ENCODE measurements around the gene TBL3.

- peak; percentile 43; the same call in 1 of the 2 replicates for TF ChIP-seq WT1 (tag by site-specific recombination; IDR thresholded peaks at IDR 0.05)
- peak; percentile 77 for TF ChIP-seq KLF16 (tag by site-specific recombination; IDR thresholded peaks at IDR 0.05)
- TF ChIP-seq, protein P1, sequence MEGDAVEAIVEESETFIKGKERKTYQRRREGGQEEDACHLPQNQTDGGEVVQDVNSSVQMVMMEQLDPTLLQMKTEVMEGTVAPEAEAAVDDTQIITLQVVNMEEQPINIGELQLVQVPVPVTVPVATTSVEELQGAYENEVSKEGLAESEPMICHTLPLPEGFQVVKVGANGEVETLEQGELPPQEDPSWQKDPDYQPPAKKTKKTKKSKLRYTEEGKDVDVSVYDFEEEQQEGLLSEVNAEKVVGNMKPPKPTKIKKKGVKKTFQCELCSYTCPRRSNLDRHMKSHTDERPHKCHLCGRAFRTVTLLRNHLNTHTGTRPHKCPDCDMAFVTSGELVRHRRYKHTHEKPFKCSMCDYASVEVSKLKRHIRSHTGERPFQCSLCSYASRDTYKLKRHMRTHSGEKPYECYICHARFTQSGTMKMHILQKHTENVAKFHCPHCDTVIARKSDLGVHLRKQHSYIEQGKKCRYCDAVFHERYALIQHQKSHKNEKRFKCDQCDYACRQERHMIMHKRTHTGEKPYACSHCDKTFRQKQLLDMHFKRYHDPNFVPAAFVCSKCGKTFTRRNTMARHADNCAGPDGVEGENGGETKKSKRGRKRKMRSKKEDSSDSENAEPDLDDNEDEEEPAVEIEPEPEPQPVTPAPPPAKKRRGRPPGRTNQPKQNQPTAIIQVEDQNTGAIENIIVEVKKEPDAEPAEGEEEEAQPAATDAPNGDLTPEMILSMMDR (tag by site-specific recombination; IDR thresholded peaks at IDR 0.05) = peak; percentile 90
- peak; percentile 89 for TF ChIP-seq ZBTB17 (tag by site-specific recombination; IDR thresholded peaks at IDR 0.05)
- no peak for TF ChIP-seq ZNF175 (tag by site-specific recombination; IDR thresholded peaks at IDR 0.05)
- no peak for TF ChIP-seq ELK4 (IDR thresholded peaks at IDR 0.05; ENCODE audit: borderline replicate concordance, low read depth, low read length)
- peak; percentile 71 for TF ChIP-seq SP3 (tag by site-specific recombination; IDR thresholded peaks at IDR 0.05)
- no peak for TF ChIP-seq ATF2 (tag by site-specific recombination; IDR thresholded peaks at IDR 0.05; ENCODE audit: low read depth)
- TF ChIP-seq, protein P2, sequence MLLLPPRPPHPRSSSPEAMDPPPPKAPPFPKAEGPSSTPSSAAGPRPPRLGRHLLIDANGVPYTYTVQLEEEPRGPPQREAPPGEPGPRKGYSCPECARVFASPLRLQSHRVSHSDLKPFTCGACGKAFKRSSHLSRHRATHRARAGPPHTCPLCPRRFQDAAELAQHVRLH (tag by site-specific recombination; IDR thresholded peaks at IDR 0.05) = no peak
- peak; percentile 12 for TF ChIP-seq ZBTB26 (tag by site-specific recombination; optimal IDR thresholded peaks at IDR 0.05)
- TF ChIP-seq ZEB2 (tag by site-specific recombination; IDR thresholded peaks at IDR 0.05) = no peak; the same call in 1 of the 2 replicates
- no peak for TF ChIP-seq ZNF670 (tag by site-specific recombination; IDR thresholded peaks at IDR 0.05; ENCODE audit: low read depth)
Observed at GRCh38 chr16:1923299-1924034, 48.4 kb upstream of the TBL3 start.

All from HEK293 (cell line).